Activated T-helper 1 cell treated with anti-CD3 and anti-CD28 coated beads, Interleukin-12 subunit alpha, Interleukin-12 subunit beta, Interleukin-2, Interleukin-4 antibody, amounts not matched to agents 30 ng/mL and 10 ng/mL and 1 ng/mL, durations not matched to agents 14 hours and 24 hours and 36 hours (primary cell): ENCODE data around the gene AKAP8. TPM values are rescaled to one million over a fixed set of nuclear protein-coding genes. Genes with fewer than 3 reads are reported as not detected.

Experiments
- DNase-seq: peaks from one replicate; pipeline ENCODE4 v3.0.0; 2021; ENCODE audit warnings: low spot score
- H3K27ac Mint-ChIP-seq: one replicate; pipeline ENCODE4 v1.8.0; 2021; ENCODE audit warnings: mild to moderate bottlenecking, mixed read lengths
- H3K27me3 Mint-ChIP-seq: one replicate; pipeline ENCODE4 v1.8.0; 2022; ENCODE audit warnings: mild to moderate bottlenecking, moderate library complexity, mixed read lengths; ENCODE audit not compliant: insufficient read depth
- H3K36me3 Mint-ChIP-seq: one replicate; pipeline ENCODE4 v1.8.0; 2021; ENCODE audit warnings: low read depth, mixed read lengths
- H3K4me1 Mint-ChIP-seq: one replicate; pipeline ENCODE4 v1.8.0; 2021; ENCODE audit warnings: low read depth, mixed read lengths
- H3K4me3 Mint-ChIP-seq: one replicate; pipeline ENCODE4 v1.8.0; 2021; ENCODE audit warnings: mild to moderate bottlenecking, moderate library complexity, mixed read lengths
- H3K9me3 Mint-ChIP-seq: one replicate; pipeline ENCODE4 v1.8.0; 2021; ENCODE audit warnings: mixed read lengths
- intact Hi-C: fragments of 100-400 bp; cut with micrococcal nuclease; formaldehyde crosslinking; loops from one replicate; pipeline ENCODE4 v1.15.1; 2024
- total RNA-seq: library from RNA; stranded (reverse); gene quantifications from 2 replicates; pipeline ENCODE4 v1.2.3, GENCODE V29; 2022

Gene AKAP8
- total RNA-seq, 1 donor from 2014 or later = 52.7 TPM

GRCh38 chr19:15315101-15315500 lies 64.5 kb downstream of the AKAP8 start:
- H3K27ac Mint-ChIP-seq = no peak overlapping the region
- no peak overlapping the region for H3K4me3 Mint-ChIP-seq
- H3K9me3 Mint-ChIP-seq = no peaks in the 10 kb centered on the region
- intact Hi-C loops = no loop called here
- H3K4me1 Mint-ChIP-seq = peaks cover 65% of the 10 kb centered on the region
- no peak for DNase-seq
- H3K36me3 Mint-ChIP-seq = peaks cover 5% of the 10 kb centered on the region
- no peaks in the 10 kb centered on the region for H3K27me3 Mint-ChIP-seq

DNA sequence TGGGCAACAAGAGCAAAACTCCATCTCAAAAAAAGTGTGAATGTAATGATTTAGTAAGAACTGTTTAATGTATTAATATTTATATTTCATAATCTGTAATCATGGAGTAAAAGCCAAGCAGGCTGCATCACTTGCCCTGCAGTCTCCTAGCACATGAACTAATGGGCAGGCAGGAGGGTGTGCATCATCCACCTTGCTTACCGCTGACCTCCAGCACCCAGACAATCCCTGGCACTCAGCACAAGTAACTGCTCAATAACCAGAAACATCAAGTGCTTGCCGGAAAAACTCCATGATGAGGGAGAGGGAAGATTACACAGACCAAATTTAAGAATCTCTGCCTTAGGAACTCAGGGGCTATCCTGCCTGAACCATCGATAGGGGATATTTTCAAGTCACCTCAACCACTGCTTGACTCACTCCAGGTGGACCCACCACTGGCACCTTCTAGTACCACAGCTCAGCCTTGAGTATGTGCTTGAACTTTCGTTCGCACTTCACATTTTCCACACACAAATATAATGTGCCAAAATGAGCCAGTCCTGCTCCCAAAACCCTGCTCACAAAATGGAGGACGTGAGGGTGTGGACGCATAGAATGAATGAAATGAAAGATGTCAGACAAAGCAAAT lies 65.8 kb downstream of the AKAP8 start:
- Mint-ChIP-seq H3K27ac (no peak overlapping the region), H3K27me3 (no peaks in the 10 kb centered on the region), H3K9me3 (no peaks in the 10 kb centered on the region), H3K36me3 (peaks cover 5% of the 10 kb centered on the region), H3K4me1 (peaks cover 62% of the 10 kb centered on the region), H3K4me3 (no peak overlapping the region)
- intact Hi-C loops = no loop called here
- DNase-seq = no peak

- Mint-ChIP-seq H3K4me1 (peaks cover 57% of the 10 kb centered on the region), H3K36me3 (peaks cover 7% of the 10 kb centered on the region), H3K27me3 (no peaks in the 10 kb centered on the region), H3K4me3 (no peak overlapping the region), H3K9me3 (no peaks in the 10 kb centered on the region), H3K27ac (no peak overlapping the region)
- no peak for DNase-seq
- intact Hi-C loops = no loop called here
Measured at GRCh38 chr19:15307169-15307568, 72.4 kb downstream of the AKAP8 start.

DNA sequence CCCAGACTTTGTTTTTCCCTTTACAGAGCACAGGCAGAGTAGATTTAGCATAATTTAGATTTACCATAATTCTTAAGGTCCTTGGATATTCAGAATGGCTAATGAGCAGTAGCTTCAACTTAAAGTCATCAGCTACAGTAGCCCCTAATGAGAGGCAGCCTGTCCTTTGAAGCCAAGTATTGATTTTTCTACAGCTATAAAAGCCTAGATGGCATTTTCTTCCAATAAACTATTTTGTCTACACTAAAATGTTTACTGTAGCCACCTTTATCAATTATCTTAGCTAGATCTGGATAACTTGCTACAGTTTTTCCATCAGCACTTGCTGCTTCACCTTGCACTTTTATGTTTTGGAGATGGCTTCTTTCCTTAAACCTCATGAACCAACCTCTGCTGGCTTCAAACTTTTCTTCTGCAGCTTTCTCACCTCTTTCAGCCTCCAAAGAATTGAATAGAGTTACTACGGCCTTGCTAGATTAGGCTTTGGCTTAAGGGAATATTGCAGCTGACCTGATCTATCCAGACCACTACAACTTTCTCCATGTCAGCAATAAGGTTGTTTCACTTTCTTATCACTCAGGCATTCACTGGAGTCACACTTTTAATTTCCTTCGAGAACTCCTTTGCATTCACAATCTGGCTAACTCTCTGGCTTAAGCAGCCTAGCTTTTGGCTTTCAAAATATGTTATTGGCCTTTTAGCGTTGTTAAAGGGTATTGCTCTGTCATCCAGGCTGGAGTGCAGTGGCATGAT lies 73.8 kb downstream of the AKAP8 start:
- DNase-seq = no peak
- Mint-ChIP-seq H3K4me3 (no peak overlapping the region), H3K27ac (peak overlapping the region; percentile 31), H3K4me1 (peaks cover 60% of the 10 kb centered on the region), H3K9me3 (no peaks in the 10 kb centered on the region), H3K36me3 (peaks cover 4% of the 10 kb centered on the region), H3K27me3 (no peaks in the 10 kb centered on the region)
- intact Hi-C loops = no loop called here

- Mint-ChIP-seq H3K4me3 (no peak overlapping the region), H3K9me3 (no peaks in the 10 kb centered on the region), H3K27me3 (no peaks in the 10 kb centered on the region), H3K4me1 (peaks cover 64% of the 10 kb centered on the region), H3K36me3 (peaks cover 4% of the 10 kb centered on the region), H3K27ac (peak overlapping the region; percentile 80)
- intact Hi-C loops = loop anchor here (5.0 kb wide), 1 partner anchor 163 kb away; no protein-coding TSS in a partner anchor
- DNase-seq = no peak
Measured at GRCh38 chr19:15304140-15304705, 75.4 kb downstream of the AKAP8 start.

Other genes with a start within 250 kb of the AKAP8 start
- not detected in 2 replicates for gene NOTCH3, start 178.8 kb downstream of the AKAP8 start, total RNA-seq
- gene EPHX3, start 147.3 kb downstream of the AKAP8 start, total RNA-seq = 0.20 TPM in 1 of 2 replicates, not detected in the other
- gene BRD4, start 47.2 kb downstream of the AKAP8 start, total RNA-seq = 122 and 129 TPM in 2 replicates
- 73.8 and 77.9 TPM in 2 replicates for gene AKAP8L, start 39.2 kb upstream of the AKAP8 start, total RNA-seq
- gene WIZ, start 70.2 kb upstream of the AKAP8 start, total RNA-seq = 37.6 and 38.7 TPM in 2 replicates
- gene RASAL3, start 84.8 kb upstream of the AKAP8 start, total RNA-seq = 130 and 132 TPM in 2 replicates
- gene PGLYRP2, start 99.7 kb upstream of the AKAP8 start, total RNA-seq = 0.07 TPM in 1 of 2 replicates, not detected in the other
- gene CYP4F22, start 128.7 kb upstream of the AKAP8 start, total RNA-seq = 0.10 TPM in 1 of 2 replicates, not detected in the other
- not detected in 2 replicates for gene CYP4F8, start 235.4 kb upstream of the AKAP8 start, total RNA-seq